Prostate gland (tissue), 2 donors: ENCODE measurements around the gene DAPK3.

Experiments
- POLR2AphosphoS5 ChIP-seq: sonication (generic); formaldehyde crosslinking; IDR thresholded peaks from one replicate; pipeline ENCODE4 v1.6.1; 2017; ENCODE audit warnings: antibody characterized with exemption
- TF ChIP-seq, protein P1 (sequence below), 4 experiments: fragments of 200-600 bp in 2 of 4; fragments of 450-650 bp in 2 of 4; sonication (generic) in 2 of 4; IDR thresholded peaks; 1 replicate in 3 of 4; 2 replicates in 1 of 4; pipeline ENCODE4 v1.5.1; 2016 to 2019; ENCODE audit warnings: antibody characterized with exemption in 4 of 4, mild to moderate bottlenecking in 2 of 4, moderate library complexity in 2 of 4

DNA sequence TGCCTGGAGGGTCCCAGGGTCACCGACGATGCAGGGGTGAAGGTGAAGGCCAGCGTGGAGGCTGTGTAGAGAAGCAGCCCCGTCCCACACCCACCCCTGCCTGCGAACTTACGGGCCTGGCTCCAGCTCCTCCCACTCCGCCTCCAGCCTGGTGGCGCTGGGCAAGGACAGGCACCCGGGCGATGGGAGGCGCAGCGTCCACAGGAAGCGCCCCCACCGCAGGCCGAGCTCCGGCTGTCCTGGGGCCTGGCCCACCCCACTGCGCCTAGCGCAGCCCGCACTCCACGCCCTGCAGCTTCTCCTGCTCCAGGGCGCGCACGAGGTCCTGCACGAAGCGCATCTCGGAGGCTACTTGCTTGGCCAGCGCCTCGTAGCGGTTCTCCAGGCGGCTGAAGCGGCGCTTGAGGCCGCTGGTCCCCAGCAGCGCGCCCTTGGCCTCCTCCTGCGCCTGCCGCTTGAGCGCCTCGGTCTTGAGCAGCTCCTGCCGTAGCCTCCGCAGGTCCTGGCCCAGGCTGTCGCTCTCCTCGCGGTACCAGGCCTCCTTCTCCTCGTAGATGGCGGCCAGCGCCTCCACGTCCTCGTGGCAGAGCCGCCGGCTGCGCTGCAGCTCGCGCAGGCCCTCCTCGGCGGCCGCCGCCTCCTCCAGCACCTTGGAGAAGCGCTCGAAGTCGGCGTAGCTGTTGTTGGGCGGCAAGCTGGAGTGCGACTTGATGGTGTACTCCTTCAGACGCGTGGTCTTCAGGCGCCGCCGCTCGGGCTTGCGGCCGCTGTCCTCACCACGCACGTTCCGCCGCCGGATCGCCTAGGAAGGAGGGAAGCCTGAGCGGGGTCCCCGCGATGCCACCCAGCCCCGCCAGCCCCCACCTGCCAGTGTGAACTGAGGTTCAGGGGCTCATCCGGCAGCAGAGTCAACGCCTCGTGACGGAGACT, 11.8 kb downstream of the DAPK3 start:
- TF ChIP-seq, protein P1, sequence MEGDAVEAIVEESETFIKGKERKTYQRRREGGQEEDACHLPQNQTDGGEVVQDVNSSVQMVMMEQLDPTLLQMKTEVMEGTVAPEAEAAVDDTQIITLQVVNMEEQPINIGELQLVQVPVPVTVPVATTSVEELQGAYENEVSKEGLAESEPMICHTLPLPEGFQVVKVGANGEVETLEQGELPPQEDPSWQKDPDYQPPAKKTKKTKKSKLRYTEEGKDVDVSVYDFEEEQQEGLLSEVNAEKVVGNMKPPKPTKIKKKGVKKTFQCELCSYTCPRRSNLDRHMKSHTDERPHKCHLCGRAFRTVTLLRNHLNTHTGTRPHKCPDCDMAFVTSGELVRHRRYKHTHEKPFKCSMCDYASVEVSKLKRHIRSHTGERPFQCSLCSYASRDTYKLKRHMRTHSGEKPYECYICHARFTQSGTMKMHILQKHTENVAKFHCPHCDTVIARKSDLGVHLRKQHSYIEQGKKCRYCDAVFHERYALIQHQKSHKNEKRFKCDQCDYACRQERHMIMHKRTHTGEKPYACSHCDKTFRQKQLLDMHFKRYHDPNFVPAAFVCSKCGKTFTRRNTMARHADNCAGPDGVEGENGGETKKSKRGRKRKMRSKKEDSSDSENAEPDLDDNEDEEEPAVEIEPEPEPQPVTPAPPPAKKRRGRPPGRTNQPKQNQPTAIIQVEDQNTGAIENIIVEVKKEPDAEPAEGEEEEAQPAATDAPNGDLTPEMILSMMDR (IDR thresholded peaks at IDR 0.05), result no peak
- no peak for TF ChIP-seq POLR2AphosphoS5
